Nephron progenitor cell (in vitro differentiated cells): ENCODE measurements around the gene APOH.

Experiments used
- DNase-seq: peaks from one replicate; pipeline ENCODE4 v3.0.0; 2021
- H3K27ac Mint-ChIP-seq: 2 replicates; pipeline ENCODE4 v1.8.0; 2021; ENCODE audit warnings: mild to moderate bottlenecking, moderate library complexity, mixed read lengths
- H3K27me3 Mint-ChIP-seq: 2 replicates; pipeline ENCODE4 v1.8.0; 2021; ENCODE audit warnings: mild to moderate bottlenecking, low read depth, mixed read lengths; ENCODE audit not compliant: poor library complexity
- H3K36me3 Mint-ChIP-seq: 2 replicates; pipeline ENCODE4 v1.8.0; 2021; ENCODE audit warnings: low read depth, mixed read lengths
- H3K4me1 Mint-ChIP-seq: 2 replicates; pipeline ENCODE4 v1.8.0; 2021; ENCODE audit warnings: mixed read lengths
- H3K4me3 Mint-ChIP-seq: 2 replicates; pipeline ENCODE4 v1.8.0; 2021; ENCODE audit warnings: mild to moderate bottlenecking, moderate library complexity, mixed read lengths
- H3K9me3 Mint-ChIP-seq: 2 replicates; pipeline ENCODE4 v1.8.0; 2021; ENCODE audit warnings: mild to moderate bottlenecking, moderate library complexity, mixed read lengths
- CTCF ChIP-seq: fragments of 200-600 bp; sonication (generic); IDR thresholded peaks from 2 replicates; pipeline ENCODE4 v1.5.0; 2021; ENCODE audit warnings: antibody characterized with exemption

APOH gene

GRCh38 chr17:66214884-66215528, 14.2 kb downstream of the APOH start:
- DNase-seq, result no peak
- Mint-ChIP-seq H3K9me3 (peaks cover 4% of the 10 kb centered on the region), H3K27ac (no peak overlapping the region), H3K4me1 (peaks cover 9% of the 10 kb centered on the region), H3K27me3 (peaks cover 29% of the 10 kb centered on the region), H3K4me3 (no peak overlapping the region), H3K36me3 (no peaks in the 10 kb centered on the region)
- TF ChIP-seq CTCF, result no peak

GRCh38 chr17:66211047-66211810, 18.0 kb downstream of the APOH start:
- no peak overlapping the region for H3K4me3 Mint-ChIP-seq
- H3K4me1 Mint-ChIP-seq, result peaks cover 9% of the 10 kb centered on the region
- no peaks in the 10 kb centered on the region for H3K36me3 Mint-ChIP-seq
- H3K27ac Mint-ChIP-seq, result no peak overlapping the region
- no peak for DNase-seq
- H3K9me3 Mint-ChIP-seq, result peaks cover 12% of the 10 kb centered on the region
- H3K27me3 Mint-ChIP-seq, result peaks cover 19% of the 10 kb centered on the region
- TF ChIP-seq CTCF, result no peak

- Mint-ChIP-seq H3K4me3 (no peak overlapping the region), H3K9me3 (peaks cover 8% of the 10 kb centered on the region), H3K27me3 (peaks cover 15% of the 10 kb centered on the region), H3K27ac (no peak overlapping the region), H3K36me3 (no peaks in the 10 kb centered on the region), H3K4me1 (peaks cover 5% of the 10 kb centered on the region)
- DNase-seq, result no peak
- no peak for TF ChIP-seq CTCF
Measured at GRCh38 chr17:66210208-66210574, 19.0 kb downstream of the APOH start.

- DNase-seq, result no peak
- H3K36me3 Mint-ChIP-seq, result no peaks in the 10 kb centered on the region
- H3K4me1 Mint-ChIP-seq, result no peaks in the 10 kb centered on the region
- H3K4me3 Mint-ChIP-seq, result no peak overlapping the region
- peaks cover 8% of the 10 kb centered on the region for H3K9me3 Mint-ChIP-seq
- no peak for TF ChIP-seq CTCF
- H3K27me3 Mint-ChIP-seq, result peaks cover 14% of the 10 kb centered on the region
- H3K27ac Mint-ChIP-seq, result no peak overlapping the region
Measured at GRCh38 chr17:66207936-66208335, 21.3 kb downstream of the APOH start.

GRCh38 chr17:66203274-66204015, 25.8 kb downstream of the APOH start:
- peaks cover 2% of the 10 kb centered on the region for H3K27me3 Mint-ChIP-seq
- no peak overlapping the region for H3K27ac Mint-ChIP-seq
- H3K4me1 Mint-ChIP-seq, result no peaks in the 10 kb centered on the region
- no peak overlapping the region for H3K4me3 Mint-ChIP-seq
- TF ChIP-seq CTCF, result no peak
- DNase-seq, result no peak
- H3K9me3 Mint-ChIP-seq, result peaks cover 4% of the 10 kb centered on the region
- H3K36me3 Mint-ChIP-seq, result no peaks in the 10 kb centered on the region
